HG03103 (cell line): ENCODE results near the gene GNAI2.
"Not testable (repeated sequence)": the region's sequence is repeated elsewhere in the genome, so short reads cannot be mapped to it uniquely, and the experiment has no call there.

Experiments
- ATAC-seq: cut with Tn5 transposase; IDR thresholded peaks from one replicate; pipeline ENCODE4 v1.9.1; 2021; ENCODE audit warnings: low read depth; ENCODE audit not compliant: unreplicated experiment

The GNAI2 gene

DNA sequence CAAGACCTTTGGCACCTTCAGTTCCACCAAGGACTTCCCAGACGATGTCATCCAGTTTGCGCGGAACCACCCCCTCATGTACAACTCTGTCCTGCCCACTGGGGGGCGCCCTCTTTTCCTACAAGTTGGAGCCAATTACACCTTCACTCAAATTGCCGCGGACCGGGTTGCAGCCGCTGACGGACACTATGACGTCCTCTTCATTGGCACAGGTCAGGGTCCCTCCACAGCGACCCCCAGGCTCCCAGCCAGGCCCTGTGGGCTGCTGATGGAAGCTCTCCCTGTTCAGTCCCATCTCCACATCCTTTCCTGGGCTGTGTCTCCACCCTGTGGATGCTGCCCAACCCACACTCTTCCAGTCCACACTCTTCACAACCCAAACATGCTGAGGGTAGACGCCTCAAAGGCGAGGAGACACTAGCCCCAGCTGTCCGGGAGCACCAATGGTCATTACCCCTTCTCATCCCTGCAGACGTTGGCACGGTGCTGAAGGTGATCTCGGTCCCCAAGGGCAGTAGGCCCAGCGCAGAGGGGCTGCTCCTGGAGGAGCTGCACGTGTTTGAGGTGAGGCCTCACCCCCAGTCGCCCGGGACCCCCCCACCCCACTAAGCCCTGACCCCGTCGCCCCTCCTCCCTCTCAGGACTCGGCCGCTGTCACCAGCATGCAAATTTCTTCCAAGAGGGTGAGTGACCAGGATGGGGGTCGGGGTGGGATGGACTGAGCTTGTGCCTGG, 38.5 kb downstream of the GNAI2 start:
- no peak for ATAC-seq

GRCh38 chr3:50275141-50275995, 39.4 kb downstream of the GNAI2 start:
- ATAC-seq = no peak

GRCh38 chr3:50275996-50276761, 40.2 kb downstream of the GNAI2 start:
- ATAC-seq = no peak

- no peak for ATAC-seq
Measured at GRCh38 chr3:50276762-50277101, 40.7 kb downstream of the GNAI2 start.

- ATAC-seq = no peak
Measured at GRCh38 chr3:50278123-50278879, 42.3 kb downstream of the GNAI2 start.

- no peak for ATAC-seq
Measured at GRCh38 chr3:50278880-50279224, 42.8 kb downstream of the GNAI2 start, which contains the start of gene LSMEM2. TSS of gene LSMEM2 (plus strand) at chr3:50279087. CDS start at chr3:50279114, 27 bp downstream.

DNA sequence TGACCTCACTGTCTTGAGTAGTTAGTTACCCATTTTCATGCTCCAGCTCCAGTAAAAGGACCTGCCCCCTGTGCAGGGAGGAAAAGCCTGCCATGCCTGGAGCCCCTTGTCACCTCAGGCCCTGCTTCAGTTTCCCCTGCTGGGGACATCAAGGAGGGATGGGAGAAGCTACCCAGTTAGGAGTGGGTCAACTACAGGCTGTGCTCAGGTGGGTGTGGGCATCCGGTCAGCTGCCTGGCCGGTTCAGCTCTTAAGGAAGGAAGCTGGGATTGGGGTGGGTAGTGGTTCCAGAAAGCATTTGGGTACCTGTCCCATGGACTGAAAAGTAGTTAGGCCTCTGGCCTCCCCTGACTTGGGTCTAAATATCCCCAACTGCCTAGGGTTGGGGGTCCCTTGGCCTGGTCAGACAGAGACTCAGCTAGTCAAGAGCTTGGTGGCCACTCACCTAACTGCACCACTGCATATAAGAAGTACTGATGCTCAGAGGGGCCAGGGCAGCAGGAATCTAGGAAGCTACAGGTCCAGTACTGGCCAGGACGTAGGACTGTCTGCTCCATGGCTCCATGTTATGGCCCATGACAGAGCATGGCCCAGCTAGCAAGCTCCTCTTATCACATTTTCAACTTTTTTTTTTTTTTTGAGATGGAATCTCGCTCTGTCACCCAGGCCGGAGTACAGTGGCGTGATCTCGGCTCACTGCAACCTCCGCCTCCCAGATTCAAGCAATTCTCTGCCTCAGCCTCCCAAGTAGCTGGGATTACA, 43.4 kb downstream of the GNAI2 start:
- ATAC-seq = no peak

DNA sequence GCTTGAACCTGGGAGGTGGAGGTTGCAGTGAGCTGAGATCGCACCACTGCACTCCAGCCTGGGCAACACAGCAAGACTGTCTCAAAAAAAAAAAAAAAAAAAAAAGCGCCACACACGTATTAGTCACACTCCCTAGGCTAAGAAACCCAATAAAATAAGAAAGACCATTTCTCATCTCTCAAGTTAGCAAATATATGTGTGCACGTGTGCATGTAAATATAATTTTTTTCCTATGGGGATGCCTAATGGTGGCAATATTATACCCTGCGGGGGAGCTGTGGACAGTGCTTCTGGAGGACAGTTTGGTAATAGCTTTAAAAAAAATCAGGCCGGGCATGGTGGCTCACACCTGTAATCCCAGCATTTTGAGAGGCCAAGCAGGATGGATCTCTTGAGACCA, 48.1 kb downstream of the GNAI2 start:
- ATAC-seq = not testable (repeated sequence)

DNA sequence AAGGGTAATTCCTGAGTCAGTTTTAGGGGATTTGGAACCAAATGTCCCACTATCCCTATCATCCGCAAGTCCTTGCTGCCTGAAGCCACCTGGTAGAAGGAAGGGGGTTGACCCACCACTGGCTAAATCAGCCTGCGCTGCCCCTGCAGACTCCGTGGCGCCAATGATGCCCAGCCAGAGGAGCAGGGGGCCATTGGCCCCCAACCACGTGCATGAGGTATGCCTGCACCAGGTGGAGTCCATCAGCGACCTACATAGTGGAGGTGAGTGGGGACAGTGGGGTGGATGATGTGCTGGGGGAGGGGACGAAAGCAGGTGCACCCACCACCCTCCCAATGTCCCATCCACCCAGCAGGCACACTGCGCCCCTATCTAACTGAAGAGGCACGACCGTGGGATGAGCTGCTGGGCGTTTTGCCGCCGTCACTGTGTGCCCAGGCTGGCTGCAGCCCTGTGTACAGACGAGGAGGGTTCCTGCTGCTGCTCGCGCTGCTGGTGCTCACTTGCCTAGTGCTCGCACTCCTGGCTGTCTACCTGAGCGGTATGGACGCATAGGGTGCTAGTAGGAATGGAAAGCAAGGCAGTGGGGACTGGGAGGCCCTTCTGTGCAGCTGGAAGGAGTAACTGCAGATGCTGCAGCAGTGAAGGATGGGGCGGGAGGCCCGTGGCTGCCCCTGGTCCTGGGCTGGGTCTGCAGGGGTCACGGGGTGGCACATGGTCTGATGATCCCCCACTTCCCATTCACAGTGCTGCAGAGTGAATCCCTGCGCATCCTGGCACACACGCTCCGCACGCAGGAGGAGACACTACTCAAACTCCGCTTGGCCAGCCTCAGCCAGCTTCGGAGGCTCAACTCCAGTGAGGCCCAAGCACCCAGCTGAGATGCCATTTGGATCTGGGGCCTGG, 50.6 kb downstream of the GNAI2 start:
- ATAC-seq = no peak

DNA sequence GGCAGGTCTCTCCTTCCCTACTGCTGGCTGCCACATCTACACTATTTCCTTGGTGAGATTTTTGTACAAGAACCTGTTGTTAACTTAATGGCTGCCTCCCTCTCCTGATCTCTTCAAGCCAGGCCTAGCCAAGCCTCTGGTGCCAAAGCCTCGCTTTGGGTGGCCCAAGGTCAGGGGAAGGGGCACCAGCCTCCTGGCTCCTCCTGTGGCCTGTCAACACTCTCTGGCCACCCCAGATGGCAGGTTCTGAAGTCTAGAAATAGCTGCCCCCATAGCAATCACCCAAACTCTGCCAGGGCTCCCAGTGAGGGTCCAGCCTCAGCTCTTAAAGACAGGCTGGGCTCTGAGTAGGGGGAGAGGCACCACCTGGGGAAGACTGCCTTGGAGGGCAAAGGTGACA, 51.3 kb downstream of the GNAI2 start:
- ATAC-seq = no peak

DNA sequence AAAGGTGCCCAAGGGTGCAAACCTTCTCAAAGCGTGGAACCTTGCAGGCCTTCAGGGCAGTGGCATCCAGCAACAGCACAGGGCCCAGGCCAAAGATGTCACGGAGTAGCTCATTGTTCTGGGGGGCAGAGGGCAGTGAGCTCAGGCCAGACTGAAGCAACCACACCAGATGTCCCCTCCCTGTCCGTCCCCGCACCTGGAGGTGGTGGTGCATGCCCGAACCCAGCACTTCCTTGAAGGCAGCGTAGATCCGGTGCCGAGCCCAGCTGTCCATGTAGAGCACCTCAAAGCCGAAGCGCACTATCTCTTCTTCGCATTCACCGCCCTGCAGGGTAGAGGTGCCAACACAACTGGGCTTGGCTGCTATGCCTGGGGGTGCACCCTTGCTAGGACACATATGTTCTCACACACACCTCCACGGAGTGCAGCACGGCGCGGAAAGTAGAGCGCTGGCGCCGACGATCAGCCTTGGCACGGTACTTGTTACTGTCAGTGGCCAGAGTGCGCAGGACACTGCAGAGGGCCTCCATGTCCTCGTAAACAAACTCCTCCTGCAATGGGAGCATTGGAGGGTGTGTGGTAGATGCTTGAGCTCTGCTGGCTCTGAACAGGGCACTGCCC, 52.5 kb downstream of the GNAI2 start:
- no peak for ATAC-seq

DNA sequence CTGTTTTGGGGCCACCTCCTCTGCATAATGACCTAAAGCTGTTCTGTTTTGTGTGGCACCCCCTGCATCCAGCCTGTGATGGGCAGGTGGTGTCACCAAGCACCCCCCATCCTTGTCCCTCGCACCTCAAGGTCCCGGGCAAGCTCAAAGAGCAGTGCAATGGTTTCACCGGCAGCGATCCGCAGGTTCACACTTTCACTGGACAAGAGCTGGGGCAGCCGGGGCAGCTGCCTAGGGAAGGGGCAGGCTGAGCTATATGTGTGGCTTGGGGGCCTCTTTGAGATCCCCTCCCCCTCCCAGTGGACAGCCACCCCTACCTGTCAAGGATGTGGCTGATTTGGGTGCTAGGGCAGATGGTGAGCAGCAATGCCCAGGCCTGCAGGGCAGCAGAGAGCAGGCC, 53.1 kb downstream of the GNAI2 start:
- no peak for ATAC-seq

DNA sequence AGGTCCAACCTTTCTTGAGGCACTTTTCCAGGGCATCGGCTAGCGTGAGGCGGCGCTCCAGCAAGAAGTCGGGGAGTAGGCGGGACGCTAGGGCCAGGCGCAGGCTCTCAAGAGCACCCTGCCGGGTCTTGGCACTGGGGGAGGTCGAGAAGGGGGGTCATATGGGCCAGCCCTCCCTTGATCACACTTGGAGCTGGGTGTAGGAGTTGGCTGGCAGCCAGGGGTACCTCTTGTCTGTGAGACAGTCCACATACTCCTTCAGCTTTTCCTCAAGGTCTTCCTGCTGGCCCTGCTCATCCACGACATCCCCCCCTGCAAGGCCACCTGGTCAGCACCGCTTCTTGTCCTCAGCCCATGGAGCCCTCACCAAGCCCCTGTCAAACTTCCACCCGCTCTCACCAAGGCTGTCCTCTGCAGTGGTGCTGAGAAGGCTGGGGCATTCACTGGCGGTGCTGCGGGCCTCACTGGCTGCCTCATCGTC, 54.2 kb downstream of the GNAI2 start:
- ATAC-seq = no peak

DNA sequence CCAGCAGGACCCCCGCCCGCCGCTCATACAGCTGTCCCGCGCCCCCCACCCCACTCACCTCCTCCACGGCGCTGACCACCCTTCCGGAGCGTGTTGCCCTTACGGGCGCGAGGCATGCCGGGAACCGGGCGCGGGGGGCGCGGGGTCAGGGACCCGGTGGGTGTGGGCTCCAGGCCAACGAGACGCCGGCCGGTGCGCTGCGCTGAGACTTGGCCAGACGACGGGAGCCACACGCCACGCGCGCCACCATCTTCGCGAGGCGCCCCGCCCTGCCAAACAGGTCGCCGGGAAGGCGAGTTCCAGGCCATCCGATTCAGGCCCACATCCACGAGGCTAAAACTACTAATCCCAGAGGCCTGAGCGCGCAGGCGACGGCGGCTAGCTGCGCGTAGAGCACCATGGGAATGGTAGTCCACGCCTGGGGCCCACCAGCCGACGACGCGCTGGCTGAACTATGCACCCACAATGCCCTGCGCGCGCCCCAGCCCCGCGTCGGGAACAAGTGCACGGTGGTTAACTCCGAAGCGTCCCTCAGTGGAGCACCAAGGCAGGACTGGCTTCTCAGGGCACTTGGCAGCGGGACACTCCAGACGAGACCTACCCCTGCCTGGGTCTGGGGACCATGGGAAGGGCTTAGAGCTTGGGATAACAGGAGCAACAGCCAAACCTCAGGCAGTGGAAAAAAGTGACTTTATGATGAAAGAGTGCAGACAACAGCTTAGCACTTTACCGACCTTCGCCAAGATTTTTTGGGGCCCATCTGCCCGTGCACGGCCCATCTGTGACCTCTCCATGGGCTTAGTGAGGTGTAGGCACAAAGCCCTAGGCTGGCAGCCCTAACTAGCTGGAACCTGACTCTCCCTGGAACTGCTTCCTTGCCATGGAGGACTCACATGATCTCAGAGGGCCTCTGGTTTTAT, 56.4 kb downstream of the GNAI2 start, which contains the start of gene IFRD2:
IFRD2 (minus strand) TSS at position 271 of the 920 bp plus-strand sequence; CDS start at position 116, 155 bp downstream.
- ATAC-seq = peak; percentile 92

- no peak for ATAC-seq
Measured at GRCh38 chr3:50293079-50293801, 57.2 kb downstream of the GNAI2 start.

GRCh38 chr3:50294089-50294488, 58.1 kb downstream of the GNAI2 start:
- ATAC-seq = no peak
